ENCODE results near the gene DNASE1L3. TPM values are rescaled to one million over a fixed set of nuclear protein-coding genes. Genes with fewer than 3 reads are reported as not detected.

The DNASE1L3 gene
- total RNA-seq, 1 donor from 2014 or later = not detected

- Mint-ChIP-seq H3K4me1 (ENCODE audit: unreplicated experiment) (peaks cover 5% of the 10 kb centered on the region), H3K9me3 (ENCODE audit: unreplicated experiment) (no peaks in the 10 kb centered on the region), H3K4me3 (ENCODE audit: unreplicated experiment) (no peak overlapping the region), H3K27ac (ENCODE audit: unreplicated experiment) (no peak overlapping the region), H3K27me3 (ENCODE audit: unreplicated experiment) (no peaks in the 10 kb centered on the region), H3K36me3 (ENCODE audit: unreplicated experiment) (no peaks in the 10 kb centered on the region)
- no peak for DNase-seq (ENCODE audit: extremely low spot score, unreplicated experiment)
- no peak for TF ChIP-seq CTCF (IDR thresholded peaks at IDR 0.05)
Observed at GRCh38 chr3:58183221-58183620, 27.6 kb downstream of the DNASE1L3 start.

- Mint-ChIP-seq H3K27me3 (ENCODE audit: unreplicated experiment) (no peaks in the 10 kb centered on the region), H3K36me3 (ENCODE audit: unreplicated experiment) (no peaks in the 10 kb centered on the region), H3K4me1 (ENCODE audit: unreplicated experiment) (peaks cover 9% of the 10 kb centered on the region), H3K9me3 (ENCODE audit: unreplicated experiment) (no peaks in the 10 kb centered on the region), H3K4me3 (ENCODE audit: unreplicated experiment) (no peak overlapping the region), H3K27ac (ENCODE audit: unreplicated experiment) (no peak overlapping the region)
- no peak for DNase-seq (ENCODE audit: extremely low spot score, unreplicated experiment)
- TF ChIP-seq CTCF (IDR thresholded peaks at IDR 0.05) = no peak
Observed at GRCh38 chr3:58180940-58181587, 29.7 kb downstream of the DNASE1L3 start.

GRCh38 chr3:58180099-58180880 lies 30.5 kb downstream of the DNASE1L3 start:
- H3K9me3 Mint-ChIP-seq (ENCODE audit: unreplicated experiment) = no peaks in the 10 kb centered on the region
- H3K4me1 Mint-ChIP-seq (ENCODE audit: unreplicated experiment) = peaks cover 14% of the 10 kb centered on the region
- no peak for TF ChIP-seq CTCF (IDR thresholded peaks at IDR 0.05)
- H3K4me3 Mint-ChIP-seq (ENCODE audit: unreplicated experiment) = no peak overlapping the region
- DNase-seq (ENCODE audit: extremely low spot score, unreplicated experiment) = no peak
- no peaks in the 10 kb centered on the region for H3K36me3 Mint-ChIP-seq (ENCODE audit: unreplicated experiment)
- H3K27me3 Mint-ChIP-seq (ENCODE audit: unreplicated experiment) = no peaks in the 10 kb centered on the region
- no peak overlapping the region for H3K27ac Mint-ChIP-seq (ENCODE audit: unreplicated experiment)

GRCh38 chr3:58179235-58180098 lies 31.3 kb downstream of the DNASE1L3 start:
- Mint-ChIP-seq H3K9me3 (ENCODE audit: unreplicated experiment) (no peaks in the 10 kb centered on the region), H3K36me3 (ENCODE audit: unreplicated experiment) (no peaks in the 10 kb centered on the region), H3K4me1 (ENCODE audit: unreplicated experiment) (peaks cover 21% of the 10 kb centered on the region), H3K27me3 (ENCODE audit: unreplicated experiment) (no peaks in the 10 kb centered on the region), H3K4me3 (ENCODE audit: unreplicated experiment) (no peak overlapping the region), H3K27ac (ENCODE audit: unreplicated experiment) (no peak overlapping the region)
- DNase-seq (ENCODE audit: extremely low spot score, unreplicated experiment) = no peak
- TF ChIP-seq CTCF (IDR thresholded peaks at IDR 0.05) = no peak

Data from osteocyte (in vitro differentiated cells).